Naive B cell (primary cell): ENCODE data around the gene TRIM13. TPM values are rescaled to one million over a fixed set of nuclear protein-coding genes. Genes with fewer than 3 reads are reported as not detected.

Source experiments
- ATAC-seq, 2 donors: fragments of 150-1000 bp; cut with Tn5 transposase; 2 replicates each; pipeline ENCODE4 v1.10.0; 2021; ENCODE audit warnings: low read depth in 2 of 2, mild to moderate bottlenecking in 2 of 2, moderate library complexity in 2 of 2
- DNase-seq: peaks from one replicate; pipeline ENCODE4 v3.0.0; 2022
- H3K27ac Mint-ChIP-seq, 6 donors: one replicate each; pipeline ENCODE4 v1.8.0; 2020 to 2022; ENCODE audit warnings: mild to moderate bottlenecking in 6 of 6, mixed read lengths in 6 of 6, moderate library complexity in 5 of 6, inconsistent platforms in 2 of 6
- H3K27me3 Mint-ChIP-seq, 3 donors: one replicate each; pipeline ENCODE4 v1.8.0; 2021 to 2022; ENCODE audit warnings: mixed read lengths in 3 of 3, mild to moderate bottlenecking in 1 of 3
- H3K36me3 Mint-ChIP-seq, 2 donors: one replicate each; pipeline ENCODE4 v1.8.0; 2020 to 2022; ENCODE audit warnings: mixed read lengths in 2 of 2, inconsistent platforms in 1 of 2, mild to moderate bottlenecking in 1 of 2
- H3K4me1 Mint-ChIP-seq, 3 donors: one replicate each; pipeline ENCODE4 v1.8.0; 2020 to 2022; ENCODE audit warnings: mixed read lengths in 3 of 3, inconsistent platforms in 1 of 3, mild to moderate bottlenecking in 1 of 3, moderate library complexity in 1 of 3
- H3K4me3 Mint-ChIP-seq, 8 donors: one replicate each; pipeline ENCODE4 v1.8.0; 2020 to 2022; ENCODE audit warnings: mild to moderate bottlenecking in 8 of 8, mixed read lengths in 8 of 8, moderate library complexity in 8 of 8, inconsistent platforms in 2 of 8
- H3K9me3 Mint-ChIP-seq, 7 donors: one replicate each; pipeline ENCODE4 v1.8.0; 2020 to 2022; ENCODE audit warnings: mixed read lengths in 7 of 7, mild to moderate bottlenecking in 5 of 7, inconsistent platforms in 2 of 7, moderate library complexity in 1 of 7
- polyA plus RNA-seq, 6 donors: library from polyadenylated mRNA; unstranded; fragments of 300-500 nt; fragmentation: Illumina TruSeq; gene quantifications; one replicate each; pipeline ENCODE4 v1.2.3, GENCODE V29; 2021; ENCODE audit warnings: low read depth in 6 of 6

TRIM13 gene
- polyA plus RNA-seq, 6 donors from 2014 or later: 27.4 to 42.0 (median 29.8) TPM

- H3K4me3 Mint-ChIP-seq: no peak overlapping the region
- peaks cover 0 to 2% (median 0%) of the 10 kb centered on the region in 7 donors for H3K9me3 Mint-ChIP-seq
- H3K36me3 Mint-ChIP-seq: peaks cover 0 to 15% of the 10 kb centered on the region in 2 donors
- H3K27ac Mint-ChIP-seq: peak overlapping the region in 3 of 6 donors; percentile 7 to 87 (median 58)
- peaks cover 19 to 35% (median 24%) of the 10 kb centered on the region in 3 donors for H3K4me1 Mint-ChIP-seq
- ATAC-seq (no peak), DNase-seq (no peak)
- no peaks in the 10 kb centered on the region for H3K27me3 Mint-ChIP-seq
Observed at GRCh38 chr13:50011461-50011860, 14.6 kb downstream of the TRIM13 start.

GRCh38 chr13:50012396-50013169 is 15.7 kb downstream of the TRIM13 start:
- Mint-ChIP-seq H3K27me3 (no peaks in the 10 kb centered on the region), H3K9me3 (peaks cover 0 to 2% (median 0%) of the 10 kb centered on the region in 7 donors), H3K27ac (peak overlapping the region in 3 of 6 donors; percentile 62 to 87 (median 74)), H3K36me3 (peaks cover 0 to 13% of the 10 kb centered on the region in 2 donors), H3K4me1 (peaks cover 19 to 35% (median 21%) of the 10 kb centered on the region in 3 donors), H3K4me3 (no peak overlapping the region)
- ATAC-seq: no peak
- no peak for DNase-seq

- peaks cover 13 to 17% of the 10 kb centered on the region in 2 donors for H3K36me3 Mint-ChIP-seq
- H3K4me1 Mint-ChIP-seq: peaks cover 23 to 44% (median 24%) of the 10 kb centered on the region in 3 donors
- no peak for ATAC-seq
- H3K4me3 Mint-ChIP-seq: no peak overlapping the region
- H3K9me3 Mint-ChIP-seq: no peaks in the 10 kb centered on the region
- DNase-seq: no peak
- H3K27me3 Mint-ChIP-seq: no peaks in the 10 kb centered on the region
- H3K27ac Mint-ChIP-seq: peak overlapping the region in 4 of 6 donors; percentile 34 to 87 (median 39)
Observed at GRCh38 chr13:50014386-50014785, 17.5 kb downstream of the TRIM13 start.

GRCh38 chr13:50015258-50015657 is 18.4 kb downstream of the TRIM13 start, which contains the start of gene KCNRG:
TSS of gene KCNRG (plus strand) at chr13:50015444. CDS start at chr13:50015494, 50 bp downstream.
- H3K9me3 Mint-ChIP-seq: no peaks in the 10 kb centered on the region
- peak within 1 kb of the TSS; percentile 39 to 91 (median 78) for H3K27ac Mint-ChIP-seq
- no peak for ATAC-seq
- H3K27me3 Mint-ChIP-seq: no peaks in the 10 kb centered on the region
- no peak for DNase-seq
- H3K4me1 Mint-ChIP-seq: peaks cover 23 to 44% (median 23%) of the 10 kb centered on the region in 3 donors
- no peak within 1 kb of the TSS for H3K4me3 Mint-ChIP-seq
- peaks cover 13 to 17% of the 10 kb centered on the region in 2 donors for H3K36me3 Mint-ChIP-seq

DNA sequence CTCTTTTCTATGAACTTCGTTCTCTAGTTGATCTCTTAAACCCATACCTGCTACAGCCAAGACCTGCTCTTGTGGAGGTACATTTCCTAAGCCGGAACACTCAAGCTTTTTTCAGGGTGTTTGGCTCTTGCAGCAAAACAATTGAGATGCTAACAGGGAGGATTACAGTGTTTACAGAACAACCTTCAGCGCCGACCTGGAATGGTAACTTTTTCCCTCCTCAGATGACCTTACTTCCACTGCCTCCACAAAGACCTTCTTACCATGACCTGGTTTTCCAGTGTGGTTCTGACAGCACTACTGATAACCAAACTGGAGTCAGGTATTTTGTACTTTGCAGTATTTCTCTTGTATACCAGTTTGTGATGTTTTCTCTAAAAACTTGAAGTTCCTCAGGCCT is 18.9 kb downstream of the TRIM13 start:
- Mint-ChIP-seq H3K27ac (peak overlapping the region in 5 of 6 donors; percentile 15 to 91 (median 48)), H3K9me3 (no peaks in the 10 kb centered on the region), H3K27me3 (no peaks in the 10 kb centered on the region), H3K4me3 (no peak overlapping the region), H3K4me1 (peaks cover 19 to 44% (median 23%) of the 10 kb centered on the region in 3 donors), H3K36me3 (peaks cover 13 to 17% of the 10 kb centered on the region in 2 donors)
- ATAC-seq: no peak
- DNase-seq: no peak

DNA sequence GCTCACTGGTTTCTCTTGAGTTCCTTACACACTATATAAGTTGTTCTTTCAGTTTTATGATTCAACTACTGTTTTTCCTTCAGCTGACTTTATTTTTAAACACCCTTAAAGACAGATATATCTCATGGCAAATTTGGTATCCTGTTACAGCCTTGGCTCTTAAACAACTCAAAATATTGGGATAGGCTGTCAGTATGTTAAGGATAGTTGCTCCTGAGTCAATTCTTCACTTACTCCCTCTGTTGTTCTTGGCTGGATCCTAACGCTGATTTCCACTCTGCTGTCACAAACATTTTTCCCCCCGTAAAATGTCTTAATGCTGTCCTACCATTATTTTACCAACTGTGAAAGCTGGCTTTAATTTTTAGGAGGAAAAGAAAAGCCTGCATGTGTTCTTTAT is 19.6 kb downstream of the TRIM13 start:
- Mint-ChIP-seq H3K27ac (peak overlapping the region in 3 of 6 donors; percentile 4 to 91 (median 23)), H3K27me3 (no peaks in the 10 kb centered on the region), H3K9me3 (no peaks in the 10 kb centered on the region), H3K4me1 (peaks cover 19 to 44% (median 23%) of the 10 kb centered on the region in 3 donors), H3K4me3 (no peak overlapping the region), H3K36me3 (peaks cover 13 to 17% of the 10 kb centered on the region in 2 donors)
- ATAC-seq (no peak), DNase-seq (no peak)

DNA sequence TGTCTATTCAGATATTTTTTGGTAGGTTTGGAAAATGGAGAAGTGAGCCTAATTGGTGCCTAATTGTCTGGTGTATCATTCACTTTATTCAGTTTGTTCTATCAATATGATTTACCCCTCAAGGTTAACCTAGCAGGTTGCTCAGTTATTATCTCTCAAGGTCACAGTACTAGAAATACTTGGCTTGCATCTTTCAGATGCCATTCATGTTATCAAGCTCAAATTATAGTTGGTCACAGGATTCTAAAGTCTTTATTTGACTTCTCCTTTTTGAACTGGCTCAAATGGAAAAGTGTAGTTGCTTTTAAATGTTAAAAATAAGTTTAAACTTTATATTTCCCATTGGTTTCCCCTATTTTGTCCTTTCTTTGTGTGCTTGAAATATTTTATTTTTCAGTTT is 21.0 kb downstream of the TRIM13 start:
- no peak for DNase-seq
- peaks cover 7 to 13% of the 10 kb centered on the region in 2 donors for H3K36me3 Mint-ChIP-seq
- H3K27me3 Mint-ChIP-seq: no peaks in the 10 kb centered on the region
- no peaks in the 10 kb centered on the region for H3K9me3 Mint-ChIP-seq
- H3K4me1 Mint-ChIP-seq: peaks cover 15 to 37% (median 18%) of the 10 kb centered on the region in 3 donors
- H3K4me3 Mint-ChIP-seq: no peak overlapping the region
- ATAC-seq: no peak
- H3K27ac Mint-ChIP-seq: peak overlapping the region in 2 of 6 donors; percentile 72 to 73

GRCh38 chr13:50025436-50025835 is 28.6 kb downstream of the TRIM13 start:
- Mint-ChIP-seq H3K36me3 (peaks cover 5 to 9% of the 10 kb centered on the region in 2 donors), H3K4me1 (peaks cover 13 to 32% (median 23%) of the 10 kb centered on the region in 3 donors), H3K9me3 (no peaks in the 10 kb centered on the region), H3K27ac (no peak overlapping the region), H3K27me3 (no peaks in the 10 kb centered on the region), H3K4me3 (no peak overlapping the region)
- no peak for ATAC-seq
- DNase-seq: no peak

DNA sequence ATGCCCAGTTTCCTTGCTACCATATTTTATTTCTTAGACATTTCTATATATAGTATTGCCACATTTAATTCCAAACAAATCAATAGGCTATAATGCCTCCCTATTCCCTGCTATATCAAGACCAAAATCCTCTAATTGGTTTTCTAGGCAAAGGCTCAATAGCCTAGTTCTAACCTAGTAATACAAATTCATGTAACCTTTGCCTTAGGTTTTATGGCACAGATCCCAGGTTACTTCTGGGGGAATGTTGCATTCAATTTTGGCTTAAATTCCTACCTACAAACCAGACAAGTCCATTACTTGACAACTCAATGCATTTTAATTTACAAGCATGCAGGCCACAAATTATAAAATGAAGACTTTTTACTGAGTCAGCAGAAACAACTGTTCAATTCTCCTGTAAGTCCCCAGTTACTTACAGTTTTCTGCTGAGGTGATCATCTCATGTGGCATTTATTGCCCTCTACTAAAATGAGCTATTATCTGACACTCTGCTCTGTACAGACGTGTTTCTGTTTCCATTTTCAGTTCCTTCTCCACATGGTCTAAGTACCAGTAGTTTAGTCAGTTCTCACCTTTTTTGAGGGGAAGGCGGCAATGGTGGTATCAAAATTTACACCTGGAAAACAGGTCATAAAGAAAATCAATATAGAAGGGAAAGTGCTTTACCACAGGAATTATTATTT is 30.1 kb downstream of the TRIM13 start:
- peak; percentile 96 to 98 for ATAC-seq
- Mint-ChIP-seq H3K4me3 (peak overlapping the region in 3 of 8 donors; percentile 13 to 57 (median 16)), H3K4me1 (peaks cover 13 to 32% (median 23%) of the 10 kb centered on the region in 3 donors), H3K9me3 (no peaks in the 10 kb centered on the region), H3K27me3 (no peaks in the 10 kb centered on the region), H3K27ac (peak overlapping the region in 3 of 6 donors; percentile 8 to 79 (median 13)), H3K36me3 (peaks cover 5 to 9% of the 10 kb centered on the region in 2 donors)
- DNase-seq: peak; percentile 26

- Mint-ChIP-seq H3K27ac (no peak overlapping the region), H3K36me3 (no peaks in the 10 kb centered on the region), H3K4me1 (peaks cover 14 to 32% (median 31%) of the 10 kb centered on the region in 3 donors), H3K27me3 (no peaks in the 10 kb centered on the region), H3K4me3 (no peak overlapping the region), H3K9me3 (no peaks in the 10 kb centered on the region)
- ATAC-seq (no peak), DNase-seq (no peak)
Observed at GRCh38 chr13:50030315-50030714, 33.5 kb downstream of the TRIM13 start.

GRCh38 chr13:50033725-50034124 is 36.9 kb downstream of the TRIM13 start:
- Mint-ChIP-seq H3K4me3 (no peak overlapping the region), H3K9me3 (no peaks in the 10 kb centered on the region), H3K27ac (peak overlapping the region in 1 of 6 donors; percentile 40), H3K4me1 (peaks cover 4 to 11% (median 5%) of the 10 kb centered on the region in 3 donors), H3K27me3 (no peaks in the 10 kb centered on the region), H3K36me3 (no peaks in the 10 kb centered on the region)
- no peak for DNase-seq
- ATAC-seq: no peak

DNA sequence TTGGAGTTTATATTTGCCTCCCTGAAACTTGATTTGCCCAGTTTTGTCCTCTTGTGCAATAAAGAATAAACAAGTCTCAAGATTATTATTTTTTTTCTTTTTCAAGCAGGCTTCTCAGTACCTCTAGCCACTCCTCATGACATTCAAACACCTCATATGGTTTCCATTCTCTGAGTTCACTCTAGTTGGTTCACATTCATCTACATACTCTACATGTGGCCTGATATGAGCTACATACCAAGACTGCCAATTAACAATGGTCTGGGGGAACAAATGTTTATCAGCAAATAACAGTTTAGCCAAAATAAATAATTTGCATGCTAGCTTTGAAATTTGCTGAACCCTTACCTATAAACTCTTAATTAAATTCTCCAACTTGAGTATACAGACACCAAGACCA is 40.9 kb downstream of the TRIM13 start:
- DNase-seq: no peak
- Mint-ChIP-seq H3K27me3 (no peaks in the 10 kb centered on the region), H3K27ac (peak overlapping the region in 2 of 6 donors; percentile 60 to 67), H3K4me3 (no peak overlapping the region), H3K4me1 (peaks cover 4 to 10% (median 5%) of the 10 kb centered on the region in 3 donors), H3K9me3 (no peaks in the 10 kb centered on the region), H3K36me3 (peaks cover 0 to 8% of the 10 kb centered on the region in 2 donors)
- no peak for ATAC-seq

GRCh38 chr13:50038266-50038665 is 41.4 kb downstream of the TRIM13 start:
- H3K27me3 Mint-ChIP-seq: no peaks in the 10 kb centered on the region
- no peaks in the 10 kb centered on the region for H3K9me3 Mint-ChIP-seq
- H3K36me3 Mint-ChIP-seq: peaks cover 0 to 8% of the 10 kb centered on the region in 2 donors
- DNase-seq: no peak
- peaks cover 2 to 8% (median 3%) of the 10 kb centered on the region in 3 donors for H3K4me1 Mint-ChIP-seq
- ATAC-seq: no peak
- no peak overlapping the region for H3K4me3 Mint-ChIP-seq
- H3K27ac Mint-ChIP-seq: peak overlapping the region in 2 of 6 donors; percentile 67 to 73
